ENCODE results near the gene SCO2. TPM values are rescaled to one million over a fixed set of nuclear protein-coding genes. Genes with fewer than 3 reads are reported as not detected.

SCO2 gene
- total and polyA plus RNA-seq, 2 of the 4 experiments (the other 2 are of a cell fraction) = 1.3 to 1.9 TPM

DNA sequence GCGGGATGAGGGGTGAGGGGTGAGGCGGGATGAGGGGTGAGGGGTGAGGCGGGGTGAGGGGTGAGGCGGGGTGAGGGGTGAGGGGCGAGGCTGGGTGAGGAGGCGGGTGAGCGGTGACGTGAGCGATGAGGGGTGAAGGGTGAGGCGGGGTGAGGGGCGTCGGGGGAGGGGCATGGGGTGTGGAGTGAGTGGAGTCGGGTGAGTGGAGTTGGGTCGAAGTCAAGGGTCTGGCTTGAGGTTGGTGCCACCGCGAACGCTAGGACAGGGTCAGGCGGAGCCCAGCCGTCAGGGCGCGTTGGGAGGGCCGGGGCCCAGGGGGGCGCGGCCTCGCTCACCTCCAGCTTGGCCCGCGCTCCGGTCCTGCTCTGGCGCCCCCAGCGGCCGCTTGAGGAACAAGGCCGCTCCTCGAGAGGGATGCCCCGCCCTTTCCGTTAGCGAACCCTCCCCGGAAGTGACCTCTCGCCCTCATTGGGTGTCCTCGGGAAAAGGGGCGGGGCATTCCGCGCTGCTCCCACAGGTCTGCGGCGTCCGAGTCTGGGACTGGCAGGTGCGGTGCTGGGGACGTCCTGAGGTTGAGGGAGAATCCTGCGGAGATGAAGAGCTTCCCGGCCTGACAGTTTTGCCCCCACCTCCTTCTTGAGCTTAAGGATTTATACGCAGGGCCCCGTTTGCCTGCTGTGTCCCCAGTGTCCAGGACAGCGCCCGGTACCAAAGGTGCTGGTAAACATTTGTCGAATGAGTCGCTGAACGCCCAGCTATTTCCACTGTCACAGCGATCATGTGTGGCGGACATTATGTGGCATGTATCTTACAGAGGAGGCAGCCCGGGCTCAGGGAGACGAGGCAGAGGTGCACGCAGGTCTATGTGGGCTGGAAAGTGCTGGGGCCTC, 37.4 kb upstream of the SCO2 start, which contains the start of gene SYCE3:
Gene SYCE3, minus strand, starts transcription at position 397 of the 890 bp plus-strand sequence. CDS start 6,514 bp downstream, outside the sequence.
- H3K9me3 ChIP-seq (ENCODE audit: control insufficient read depth, insufficient read depth, low read length) = no peaks in the 10 kb centered on the region
- 0 out of 2 replicates have a peak, but pooled peaks cover 4% of the 10 kb centered on the region for H3K9me1 ChIP-seq (ENCODE audit: insufficient read depth, low read length)
- no peak within 1 kb of the TSS; the same call in 1 of the 2 replicates for H3K56ac ChIP-seq (ENCODE audit: extremely low read depth, insufficient read depth, low read length)
- H3K23ac ChIP-seq (ENCODE audit: low read depth, low read length) = no peak within 1 kb of the TSS; the same call in 1 of the 2 replicates
- H2AFZ ChIP-seq (replicated peaks; ENCODE audit: low read length, poor library complexity) = peak within 1 kb of the TSS; percentile 98
- CTCF ChIA-PET = interaction anchor here (0.5 to 1.9 kb wide), 7 partner anchors 9 to 742 kb away, joined by 3 to 8 read pairs (median 4); partner anchors contain the start of genes LMF2, NCAPH2 and SCO2
- H2BK20ac ChIP-seq (ENCODE audit: low read depth, low read length) = no peak within 1 kb of the TSS
- in situ Hi-C loops (cut with MboI; ENCODE audit: low sequenced_read_pairs) (no loop called here), dilution Hi-C loops (cut with HindIII; ENCODE audit: low sequenced_read_pairs, unreplicated experiment) (no loop called here), intact Hi-C loops (cut with micrococcal nuclease) (no loop called here)
- peak within 1 kb of the TSS; percentile 65 to 97 for H4K8ac ChIP-seq (ENCODE audit: low read depth in 2 of 2, low read length in 2 of 2)
- WGBS, 2 experiments (ENCODE audit: extremely low coverage in 2 of 2, insufficient read length in 1 of 2) = 1% methylated on average over 34 of the region's 61 CpGs; no CpG with 5 or more reads in 1 of the 2 experiments
- H3K14ac ChIP-seq (replicated peaks; ENCODE audit: low read depth, low read length) = peak within 1 kb of the TSS; percentile 22; the same call in 1 of the 2 replicates
- DNase-seq (peak; percentile 78), ATAC-seq (ENCODE audit: low read depth) (peak; percentile 100)
- H2BK120ac ChIP-seq (ENCODE audit: low read depth, low read length) = 0 out of 2 replicates have a peak within 1 kb of the TSS, but pooled peaks have one; percentile 67
- H4K5ac ChIP-seq (ENCODE audit: low read depth, low read length) = peak within 1 kb of the TSS; percentile 86
- H3K27ac ChIP-seq (ENCODE audit: insufficient read depth, low read length) = no peak within 1 kb of the TSS; the same call in 1 of the 2 replicates
- no peaks in the 10 kb centered on the region for H3K4me1 ChIP-seq (ENCODE audit: control insufficient read depth, insufficient read depth, low read length)
- H4K20me1 ChIP-seq (ENCODE audit: insufficient read depth, low read length) = no peaks in the 10 kb centered on the region
- no peak within 1 kb of the TSS; the same call in 2 of the 3 replicates for H2BK15ac ChIP-seq (ENCODE audit: low read depth, low read length)
- H3K18ac ChIP-seq (ENCODE audit: low read depth, low read length) = no peak within 1 kb of the TSS
- peak within 1 kb of the TSS; percentile 85 for H2AK9ac ChIP-seq (replicated peaks; ENCODE audit: low read depth, low read length, poor library complexity)
- peak within 1 kb of the TSS; percentile 6; the same call in 1 of the 2 replicates for H3K4ac ChIP-seq (ENCODE audit: low read depth, low read length)
- peak within 1 kb of the TSS; percentile 63 for H3K4me3 ChIP-seq (ENCODE audit: insufficient read depth, low read depth, low read length)
- peak within 1 kb of the TSS; percentile 60 for H2BK5ac ChIP-seq (ENCODE audit: low read depth, low read length, poor library complexity, severe bottlenecking)
- no TSS peak for BruUV-seq (replicated peaks)
- POLR2A ChIA-PET (ENCODE audit: unreplicated experiment) = interaction anchor here (1.0 kb wide), 1 partner anchor 37 kb away, joined by 3 read pairs; no protein-coding TSS in a partner anchor
- H3K79me1 ChIP-seq (ENCODE audit: low read depth in 1 of 2, low read length in 2 of 2) = no peaks in the 10 kb centered on the region
- peak within 1 kb of the TSS; percentile 48 for H3K9ac ChIP-seq (ENCODE audit: low read depth, low read length)
- peak within 1 kb of the TSS; percentile 97 for H3K4me2 ChIP-seq (ENCODE audit: low read depth, low read length)
- H3K36me3 ChIP-seq (ENCODE audit: control insufficient read depth, insufficient read depth, low read length) = no peaks in the 10 kb centered on the region
- peak within 1 kb of the TSS; percentile 49; the same call in 1 of the 2 replicates for H4K91ac ChIP-seq (ENCODE audit: insufficient read depth, low read depth, low read length)
- H2AK5ac ChIP-seq (ENCODE audit: low read depth, low read length) = 0 out of 2 replicates have a peak within 1 kb of the TSS, but pooled peaks have one; percentile 34
- H3K27me3 ChIP-seq (ENCODE audit: control insufficient read depth, insufficient read depth, low read length) = peaks cover 27% of the 10 kb centered on the region
- TF ChIP-seq MAFK (IDR thresholded peaks at IDR 0.05; ENCODE audit: low read depth, low read length) (no peak), SMC3 (IDR thresholded peaks at IDR 0.05; ENCODE audit: low read depth, low read length) (peak; percentile 35), MAZ (IDR thresholded peaks at IDR 0.05; ENCODE audit: borderline replicate concordance, low read depth, low read length) (peak; percentile 96), FOS (IDR thresholded peaks at IDR 0.05; ENCODE audit: low read depth, low read length) (no peak), CHD1 (IDR thresholded peaks at IDR 0.05; ENCODE audit: low read depth, low read length) (no peak), CEBPB (IDR thresholded peaks at IDR 0.05; ENCODE audit: low read depth, low read length) (no peak), USF2 (IDR thresholded peaks at IDR 0.05; ENCODE audit: low read depth, low read length) (no peak), RFX5 (IDR thresholded peaks at IDR 0.05; ENCODE audit: low read depth, low read length) (no peak), POLR2A (IDR thresholded peaks at IDR 0.05; ENCODE audit: low read depth, low read length) (no peak), BHLHE40 (IDR thresholded peaks at IDR 0.05; ENCODE audit: low read depth, low read length) (no peak), MXI1 (IDR thresholded peaks at IDR 0.05; ENCODE audit: borderline replicate concordance, low read depth, low read length) (no peak; the same call in 1 of the 2 replicates), NFE2L2 (IDR thresholded peaks at IDR 0.05; ENCODE audit: low read depth, low read length) (no peak), RAD21 (IDR thresholded peaks at IDR 0.05; ENCODE audit: low read length) (peak; percentile 57)
- TF ChIP-seq, protein P1, sequence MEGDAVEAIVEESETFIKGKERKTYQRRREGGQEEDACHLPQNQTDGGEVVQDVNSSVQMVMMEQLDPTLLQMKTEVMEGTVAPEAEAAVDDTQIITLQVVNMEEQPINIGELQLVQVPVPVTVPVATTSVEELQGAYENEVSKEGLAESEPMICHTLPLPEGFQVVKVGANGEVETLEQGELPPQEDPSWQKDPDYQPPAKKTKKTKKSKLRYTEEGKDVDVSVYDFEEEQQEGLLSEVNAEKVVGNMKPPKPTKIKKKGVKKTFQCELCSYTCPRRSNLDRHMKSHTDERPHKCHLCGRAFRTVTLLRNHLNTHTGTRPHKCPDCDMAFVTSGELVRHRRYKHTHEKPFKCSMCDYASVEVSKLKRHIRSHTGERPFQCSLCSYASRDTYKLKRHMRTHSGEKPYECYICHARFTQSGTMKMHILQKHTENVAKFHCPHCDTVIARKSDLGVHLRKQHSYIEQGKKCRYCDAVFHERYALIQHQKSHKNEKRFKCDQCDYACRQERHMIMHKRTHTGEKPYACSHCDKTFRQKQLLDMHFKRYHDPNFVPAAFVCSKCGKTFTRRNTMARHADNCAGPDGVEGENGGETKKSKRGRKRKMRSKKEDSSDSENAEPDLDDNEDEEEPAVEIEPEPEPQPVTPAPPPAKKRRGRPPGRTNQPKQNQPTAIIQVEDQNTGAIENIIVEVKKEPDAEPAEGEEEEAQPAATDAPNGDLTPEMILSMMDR (conservative IDR thresholded peaks at IDR 0.05; ENCODE audit: low read depth, low read length) = peak; percentile 87
